ENCODE results near the gene ADAM22. TPM values are rescaled to one million over a fixed set of nuclear protein-coding genes. Genes with fewer than 3 reads are reported as not detected.

ADAM22 gene
- total RNA-seq, 1 donor: 1.3 TPM

GRCh38 chr7:88214456-88214855, 280.4 kb downstream of the ADAM22 start:
- no peak for TF ChIP-seq CTCF (IDR thresholded peaks at IDR 0.05; ENCODE audit: insufficient read depth, low read depth, low read length)
- no peak overlapping the region for H3K4me3 ChIP-seq (ENCODE audit: low read depth, low read length)
- DNase-seq (ENCODE audit: low read depth): no peak

- TF ChIP-seq CTCF (IDR thresholded peaks at IDR 0.05; ENCODE audit: insufficient read depth, low read depth, low read length): no peak
- DNase-seq (ENCODE audit: low read depth): no peak
- H3K4me3 ChIP-seq (ENCODE audit: low read depth, low read length): no peak overlapping the region
Observed at GRCh38 chr7:88215295-88215694, 281.2 kb downstream of the ADAM22 start.

- no peak for TF ChIP-seq CTCF (IDR thresholded peaks at IDR 0.05; ENCODE audit: insufficient read depth, low read depth, low read length)
- DNase-seq (ENCODE audit: low read depth): no peak
Observed at GRCh38 chr7:88216276-88216675, 282.2 kb downstream of the ADAM22 start.

GRCh38 chr7:88217675-88218428, 283.8 kb downstream of the ADAM22 start:
- H3K4me3 ChIP-seq (ENCODE audit: low read depth, low read length): no peak overlapping the region
- no peak for DNase-seq (ENCODE audit: low read depth)
- TF ChIP-seq CTCF (IDR thresholded peaks at IDR 0.05; ENCODE audit: insufficient read depth, low read depth, low read length): no peak

More at GRCh38 chr7:88216276-88216675, 282.2 kb downstream of the ADAM22 start:
- H3K4me3 ChIP-seq (ENCODE audit: low read depth, low read length): no peak overlapping the region

- no peak for DNase-seq (ENCODE audit: low read depth)
- peak overlapping the region; percentile 96 for H3K4me3 ChIP-seq (ENCODE audit: low read depth, low read length)
- no peak for TF ChIP-seq CTCF (IDR thresholded peaks at IDR 0.05; ENCODE audit: insufficient read depth, low read depth, low read length)
Observed at GRCh38 chr7:88218429-88218745, 284.3 kb downstream of the ADAM22 start.

GRCh38 chr7:88218836-88219605, 285.0 kb downstream of the ADAM22 start:
- H3K4me3 ChIP-seq (ENCODE audit: low read depth, low read length): peak overlapping the region; percentile 96
- no peak for TF ChIP-seq CTCF (IDR thresholded peaks at IDR 0.05; ENCODE audit: insufficient read depth, low read depth, low read length)
- DNase-seq (ENCODE audit: low read depth): peak; percentile 65
